Right lobe of liver (tissue), 4 donors: ENCODE results near the gene XRCC3.

Experiments
- CTCF ChIP-seq, 4 donors: fragments of 200-600 bp in 3 of 4; fragments of 450-650 bp in 1 of 4; IDR thresholded peaks; one replicate each; pipeline versions ENCODE4 v1.5.1 to v1.8.0; 2016 to 2022; ENCODE audit warnings: antibody characterized with exemption in 4 of 4, mild to moderate bottlenecking in 2 of 4
- POLR2A ChIP-seq: fragments of 450-650 bp; IDR thresholded peaks from one replicate; pipeline ENCODE4 v1.6.1; 2017; ENCODE audit warnings: antibody characterized with exemption, mild to moderate bottlenecking
- donor health status: DM: no; HTN: no; CAD: no.
- donor health status: DM: no; HTN: no; CAD: no.
- donor health status: DM: no; HTN: yes; CAD: no.

GRCh38 chr14:103738166-103738565, 22.9 kb upstream of the XRCC3 start:
- no peak for TF ChIP-seq CTCF (IDR thresholded peaks at IDR 0.05)
- no peak for TF ChIP-seq POLR2A
